CD14-positive monocyte (primary cell): ENCODE measurements around the gene RNASE4. TPM values are rescaled to one million over a fixed set of nuclear protein-coding genes. Genes with fewer than 3 reads are reported as not detected.

Source experiments
- DNase-seq, 3 donors: peaks; one replicate each; pipeline ENCODE4 v3.0.0-alpha.2; 2011 to 2022
- H2AFZ ChIP-seq: 2 replicates; pipeline ENCODE4 v1.6.0; 2012; ENCODE audit warnings: mild to moderate bottlenecking, low read depth, low read length, inconsistent platforms; ENCODE audit not compliant: insufficient read depth, poor library complexity, severe bottlenecking
- H3K27ac ChIP-seq, 2 donors: 1 replicate in 1 of 2; 2 replicates in 1 of 2; pipeline ENCODE4 v1.5.1; 2012 to 2013; ENCODE audit warnings: low read length in 2 of 2, control low read depth in 1 of 2, inconsistent platforms in 1 of 2, low read depth in 1 of 2, mild to moderate bottlenecking in 1 of 2
- H3K27me3 ChIP-seq, 2 donors: one replicate each; pipeline versions ENCODE4 v1.6.0 to v1.6.1; 2011 to 2013; ENCODE audit warnings: low read length in 2 of 2; ENCODE audit not compliant: control insufficient read depth in 2 of 2, insufficient read depth in 2 of 2
- H3K36me3 ChIP-seq, 2 donors: replicated peaks in 1 of 2; 1 replicate in 1 of 2; 2 replicates in 1 of 2; pipeline versions ENCODE4 v1.5.1 to v1.6.1; 2012 to 2013; ENCODE audit warnings: low read length in 2 of 2, control low read depth in 1 of 2, inconsistent platforms in 1 of 2, mild to moderate bottlenecking in 1 of 2; ENCODE audit not compliant: insufficient read depth in 2 of 2, control insufficient read depth in 1 of 2
- H3K4me1 ChIP-seq, 2 donors: 1 replicate in 1 of 2; 2 replicates in 1 of 2; pipeline versions ENCODE4 v1.5.1 to v1.6.1; 2012 to 2013; ENCODE audit warnings: low read length in 2 of 2, control low read depth in 1 of 2, inconsistent platforms in 1 of 2, mild to moderate bottlenecking in 1 of 2, moderate library complexity in 1 of 2; ENCODE audit not compliant: insufficient read depth in 2 of 2, control insufficient read depth in 1 of 2
- H3K4me2 ChIP-seq: replicated peaks from 2 replicates; pipeline ENCODE3; 2012; ENCODE audit warnings: low read length, moderate library complexity, mild to moderate bottlenecking; ENCODE audit not compliant: poor library complexity, severe bottlenecking; ENCODE audit errors: extremely low read depth
- H3K4me3 ChIP-seq, 3 experiments: fragments of 200-600 bp in 1 of 3; sonication (generic) in 1 of 3; replicated peaks in 1 of 3; 1 replicate in 2 of 3; 2 replicates in 1 of 3; pipeline ENCODE4 v1.5.1; 2011 to 2013; ENCODE audit warnings: low read length in 3 of 3, mild to moderate bottlenecking in 3 of 3, control low read depth in 2 of 3, low read depth in 2 of 3, inconsistent platforms in 1 of 3, moderate library complexity in 1 of 3
- H3K79me2 ChIP-seq: 2 replicates; pipeline ENCODE4 v1.6.0; 2012; ENCODE audit warnings: mild to moderate bottlenecking, control low read depth, inconsistent platforms, low read length, moderate library complexity; ENCODE audit not compliant: insufficient read depth
- H3K9ac ChIP-seq: 2 replicates; pipeline ENCODE4 v1.6.0; 2017; ENCODE audit warnings: low read length, mild to moderate bottlenecking; ENCODE audit not compliant: insufficient read depth, poor library complexity, severe bottlenecking
- H3K9me3 ChIP-seq, 2 donors: replicated peaks in 1 of 2; 1 replicate in 1 of 2; 2 replicates in 1 of 2; pipeline versions ENCODE4 v1.5.1 to v1.6.1; 2012 to 2013; ENCODE audit warnings: low read length in 2 of 2, control low read depth in 1 of 2; ENCODE audit not compliant: control insufficient read depth in 1 of 2, insufficient read depth in 1 of 2
- H4K20me1 ChIP-seq: 2 replicates; pipeline ENCODE4 v1.6.0; 2012; ENCODE audit warnings: mild to moderate bottlenecking, low read length, control low read depth, moderate library complexity; ENCODE audit not compliant: insufficient read depth
- H3K27ac Mint-ChIP-seq, 7 donors: one replicate each; pipeline ENCODE4 v1.8.0; 2020; ENCODE audit warnings: mild to moderate bottlenecking in 7 of 7, mixed read lengths in 7 of 7, moderate library complexity in 6 of 7, inconsistent platforms in 2 of 7
- H3K27me3 Mint-ChIP-seq, 3 donors: one replicate each; pipeline ENCODE4 v1.8.0; 2021 to 2022; ENCODE audit warnings: low read depth in 3 of 3, mild to moderate bottlenecking in 3 of 3, mixed read lengths in 3 of 3, moderate library complexity in 3 of 3, inconsistent platforms in 1 of 3
- H3K36me3 Mint-ChIP-seq, 2 donors: one replicate each; pipeline ENCODE4 v1.8.0; 2020; ENCODE audit warnings: mixed read lengths in 2 of 2, inconsistent platforms in 1 of 2, mild to moderate bottlenecking in 1 of 2
- H3K4me1 Mint-ChIP-seq: one replicate; pipeline ENCODE4 v1.8.0; 2020; ENCODE audit warnings: mild to moderate bottlenecking, mixed read lengths
- H3K4me3 Mint-ChIP-seq, 2 donors: one replicate each; pipeline ENCODE4 v1.8.0; 2020; ENCODE audit warnings: mild to moderate bottlenecking in 2 of 2, mixed read lengths in 2 of 2, moderate library complexity in 1 of 2
- H3K9me3 Mint-ChIP-seq, 7 donors: one replicate each; pipeline ENCODE4 v1.8.0; 2020 to 2022; ENCODE audit warnings: mixed read lengths in 7 of 7, mild to moderate bottlenecking in 6 of 7, moderate library complexity in 6 of 7, inconsistent platforms in 2 of 7
- CTCF ChIP-seq: fragments of 200-600 bp; IDR thresholded peaks from one replicate; pipeline ENCODE4 v1.8.0; 2022; ENCODE audit warnings: antibody characterized with exemption, mild to moderate bottlenecking
- WGBS: methylation state at CpG from one replicate; pipeline ENCODE4 v1.1.5; 2013; ENCODE audit warnings: missing lambda C conversion rate; ENCODE audit not compliant: insufficient coverage; 5-methylcytosine and 5-hydroxymethylcytosine counted together
- intact Hi-C, 2 donors: fragments of 100-400 bp; cut with micrococcal nuclease; formaldehyde crosslinking; loops; one replicate each; pipeline versions ENCODE4 v1.15.0 to v1.15.1; 2023
- polyA plus RNA-seq, 3 donors: library from polyadenylated mRNA; depleted of rRNA in 1 of 3; unstranded in 2 of 3; stranded (reverse) in 1 of 3; fragments of 300-500 nt in 2 of 3; fragments of >200 nt in 1 of 3; fragmentation: Illumina TruSeq in 2 of 3; gene quantifications; 1 replicate in 2 of 3; 2 replicates in 1 of 3; pipeline ENCODE4 v1.2.3, GENCODE V29; 2012 to 2021

RNASE4 gene
- polyA plus RNA-seq, 3 donors, result 18.5 to 85.8 (median 49.1) TPM

GRCh38 chr14:20652996-20653975 lies 31.1 kb upstream of the RNASE4 start:
- Mint-ChIP-seq H3K27me3 (peaks cover 76 to 83% (median 79%) of the 10 kb centered on the region in 3 donors), H3K4me3 (peak overlapping the region in 1 of 2 donors; percentile 64), H3K4me1 (peaks cover 21% of the 10 kb centered on the region), H3K9me3 (peaks cover 0 to 11% (median 7%) of the 10 kb centered on the region in 7 donors), H3K36me3 (no peaks in the 10 kb centered on the region), H3K27ac (no peak overlapping the region)
- no peak overlapping the region for H2AFZ ChIP-seq
- no peak for TF ChIP-seq CTCF
- H3K27me3 ChIP-seq, result peaks cover 52 to 69% of the 10 kb centered on the region in 2 donors
- no peak overlapping the region for H3K4me2 ChIP-seq
- H3K9me3 ChIP-seq, result peaks cover 0 to 20% of the 10 kb centered on the region in 2 donors
- intact Hi-C loops, result no loop called here
- H3K9ac ChIP-seq, result no peak overlapping the region
- H3K4me3 ChIP-seq, result no peak overlapping the region
- H4K20me1 ChIP-seq, result no peaks in the 10 kb centered on the region
- no peaks in the 10 kb centered on the region for H3K36me3 ChIP-seq
- DNase-seq, result no peak
- WGBS, result 7% methylated on average over 21 of the region's 39 CpGs
- peaks cover 0 to 4% of the 10 kb centered on the region in 2 donors for H3K4me1 ChIP-seq
- H3K79me2 ChIP-seq, result no peaks in the 10 kb centered on the region
- H3K27ac ChIP-seq, result no peak overlapping the region

GRCh38 chr14:20655851-20656250 lies 28.5 kb upstream of the RNASE4 start:
- Mint-ChIP-seq H3K27ac (no peak overlapping the region), H3K4me3 (peak overlapping the region in 1 of 2 donors; percentile 81), H3K36me3 (no peaks in the 10 kb centered on the region), H3K4me1 (peaks cover 23% of the 10 kb centered on the region), H3K9me3 (peaks cover 0 to 11% (median 7%) of the 10 kb centered on the region in 7 donors), H3K27me3 (peaks cover 71 to 91% (median 77%) of the 10 kb centered on the region in 3 donors)
- intact Hi-C loops, result loop anchor here (5.0 kb wide), 1 partner anchor 36 kb away; no protein-coding TSS in a partner anchor
- no peak overlapping the region for H3K9ac ChIP-seq
- H4K20me1 ChIP-seq, result no peaks in the 10 kb centered on the region
- no peaks in the 10 kb centered on the region for H3K36me3 ChIP-seq
- WGBS, result 94% methylated on average over 2 of the region's 4 CpGs
- no peak overlapping the region for H3K4me3 ChIP-seq
- no peaks in the 10 kb centered on the region for H3K79me2 ChIP-seq
- no peak overlapping the region for H3K4me2 ChIP-seq
- no peak overlapping the region for H3K27ac ChIP-seq
- H3K9me3 ChIP-seq, result peaks cover 0 to 20% of the 10 kb centered on the region in 2 donors
- H3K27me3 ChIP-seq, result peaks cover 49 to 63% of the 10 kb centered on the region in 2 donors
- H3K4me1 ChIP-seq, result peaks cover 0 to 4% of the 10 kb centered on the region in 2 donors
- TF ChIP-seq CTCF, result no peak
- no peak for DNase-seq
- no peak overlapping the region for H2AFZ ChIP-seq
